ENCODE measurements around the gene VSX1. TPM values are rescaled to one million over a fixed set of nuclear protein-coding genes. Genes with fewer than 3 reads are reported as not detected.

Gene VSX1
- total RNA-seq, 1 donor from 2014 or later, result not detected

DNA sequence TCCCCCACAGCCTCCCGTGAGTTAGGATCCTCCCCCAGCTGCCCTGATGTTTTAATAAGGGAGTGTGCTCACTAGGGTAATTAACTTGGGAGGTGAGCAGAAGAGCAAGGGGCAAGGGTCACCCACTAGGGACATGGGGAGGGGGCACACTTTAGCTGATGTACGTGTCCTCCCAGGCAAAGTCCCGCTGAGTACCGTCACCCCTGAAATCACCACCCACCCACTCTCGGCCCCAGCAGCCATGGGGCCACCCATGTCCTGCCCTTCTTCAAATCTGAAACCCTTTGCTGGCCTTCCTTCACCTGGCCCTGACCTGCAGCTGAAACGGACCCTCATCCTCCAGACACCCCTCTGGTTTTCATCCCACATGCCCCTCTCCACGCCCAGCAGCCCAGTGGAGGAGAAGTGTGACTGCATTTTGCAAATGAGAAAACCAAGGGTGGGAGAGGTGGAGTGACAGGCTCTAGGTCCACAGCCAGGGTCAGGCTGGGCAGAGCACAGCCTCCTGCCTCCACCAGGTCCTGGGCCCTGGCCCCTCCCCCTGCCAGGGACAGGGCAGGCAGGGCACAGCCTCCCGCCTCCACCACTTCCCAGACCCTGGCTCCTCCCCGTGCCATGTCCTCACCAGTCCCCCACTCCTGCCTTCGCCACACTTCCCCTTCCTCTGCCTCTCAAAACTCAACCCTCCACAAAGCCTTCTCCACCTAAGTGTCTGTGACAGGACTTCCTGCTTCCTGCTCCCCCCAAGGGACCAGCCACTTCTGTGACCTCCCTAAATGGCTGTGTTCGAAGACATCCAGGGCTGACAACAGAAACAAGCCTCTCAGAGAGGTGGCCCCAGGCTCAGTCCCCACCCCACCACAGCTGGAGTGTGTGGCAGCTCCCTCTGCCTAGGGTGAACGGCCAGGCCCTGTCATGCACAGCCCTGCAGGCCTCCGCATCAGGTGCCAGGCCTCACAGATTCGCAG, 39.1 kb downstream of the VSX1 start:
- DNase-seq (ENCODE audit: low read depth), result no peak

DNA sequence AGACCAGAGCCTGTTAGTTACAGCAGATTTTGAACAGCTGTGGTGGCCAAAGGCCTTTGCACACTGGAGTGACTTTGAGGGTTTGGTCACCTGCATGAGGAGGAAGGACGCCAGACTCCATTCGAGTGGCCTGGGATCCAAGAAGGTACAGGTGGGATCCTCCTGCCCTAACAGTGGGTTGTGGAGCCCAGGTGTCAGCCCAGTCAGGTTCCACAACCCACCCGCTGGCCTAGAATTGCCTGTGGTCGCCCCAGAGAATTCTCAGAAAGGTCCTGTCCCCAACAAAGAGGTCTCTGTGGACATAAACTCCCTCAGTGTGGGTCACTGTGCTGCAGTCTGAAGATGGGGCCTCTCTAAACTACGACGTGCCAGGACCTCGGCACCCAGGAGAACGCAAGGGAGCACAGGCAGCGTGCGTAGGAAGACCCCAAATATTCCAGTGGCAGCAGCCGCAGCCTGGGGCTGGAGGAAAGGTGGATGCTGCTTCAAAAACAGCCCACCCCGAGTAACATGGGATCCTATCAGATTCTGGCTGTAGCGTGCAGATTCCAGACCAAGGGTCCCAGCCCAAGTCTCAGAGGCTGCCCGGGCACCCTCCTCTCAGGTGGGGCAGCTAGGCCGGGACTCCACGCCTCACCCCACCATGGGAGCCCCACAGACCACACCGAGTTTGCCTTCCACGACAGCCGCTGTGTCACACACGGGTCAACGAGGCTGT, 40.0 kb downstream of the VSX1 start:
- DNase-seq (ENCODE audit: low read depth), result no peak

DNA sequence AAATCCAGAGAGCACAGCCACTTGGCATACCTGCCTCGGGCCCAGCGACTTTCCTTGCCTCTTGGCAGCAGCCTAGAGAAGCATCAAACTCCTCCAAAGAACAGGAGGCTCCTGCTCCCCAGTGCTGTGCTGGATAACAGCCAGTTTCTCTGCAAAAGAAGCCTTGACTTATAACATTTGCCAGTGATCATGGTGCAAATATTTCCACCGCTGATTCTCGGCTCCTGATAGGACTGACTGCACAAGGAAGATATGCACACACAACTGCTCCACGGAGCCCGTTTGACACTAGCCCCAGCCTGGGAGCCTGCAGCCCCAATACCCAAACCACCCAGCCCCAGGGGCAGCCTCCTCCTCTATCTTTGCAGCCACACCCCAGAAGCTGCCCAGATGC, 41.5 kb downstream of the VSX1 start:
- peak; percentile 68 for DNase-seq (ENCODE audit: low read depth)

DNA sequence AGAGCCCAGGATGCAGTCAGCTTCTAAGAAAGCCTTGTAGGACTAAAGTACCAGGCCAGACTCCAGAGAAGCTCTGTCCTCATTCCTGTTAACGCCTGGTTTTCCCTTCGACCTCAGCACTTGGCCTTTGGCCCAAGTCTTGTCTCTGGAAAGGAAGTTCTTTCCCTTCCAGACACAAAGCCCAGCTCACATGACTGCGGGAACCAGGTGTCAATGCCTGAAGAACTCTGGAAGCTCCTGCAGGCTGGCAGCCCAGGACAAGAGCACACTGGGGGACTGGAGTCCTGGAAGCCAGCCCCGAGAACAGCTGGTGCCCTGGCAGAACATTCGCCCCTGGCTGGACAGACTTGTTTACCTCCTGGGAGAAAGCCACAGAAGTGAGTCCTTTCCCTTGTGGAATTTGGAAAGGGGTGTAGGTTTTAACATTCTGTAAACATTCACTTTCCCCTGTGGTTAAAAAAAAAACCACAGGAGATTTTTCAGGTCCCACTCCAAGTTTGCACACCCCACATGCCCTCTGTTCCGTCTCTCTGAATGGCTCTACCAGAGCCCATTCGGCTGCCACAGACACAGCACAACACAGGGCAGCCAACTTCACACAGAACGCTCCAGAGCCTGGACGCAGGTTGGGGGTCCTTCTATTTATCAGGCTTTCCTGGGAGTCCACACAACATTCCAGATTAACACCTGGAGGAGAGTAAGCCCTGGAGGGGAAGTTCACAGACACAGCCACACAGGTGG, 42.1 kb downstream of the VSX1 start:
- DNase-seq (ENCODE audit: low read depth), result peak; percentile 97

DNA sequence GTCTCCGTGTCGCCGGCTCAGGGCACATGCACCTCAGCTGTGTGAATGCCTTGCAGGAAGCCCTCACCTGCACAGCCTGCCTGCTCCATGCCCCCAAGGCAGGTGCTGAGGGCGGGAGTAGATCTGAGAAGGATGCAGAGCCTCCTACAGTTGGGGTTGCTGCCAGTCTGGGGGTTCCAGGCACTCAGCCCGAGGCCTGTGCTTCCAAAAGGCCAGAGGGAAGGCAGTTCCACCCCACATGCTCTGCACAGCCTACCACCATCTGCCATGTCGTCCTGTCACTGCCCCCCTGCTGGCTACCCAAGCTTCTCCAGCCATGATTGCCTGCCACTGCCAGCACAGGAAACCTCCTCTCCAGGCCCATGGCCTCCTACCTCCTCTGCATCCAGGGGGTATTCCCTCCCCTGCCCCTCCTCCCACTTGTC, 43.3 kb downstream of the VSX1 start:
- no peak for DNase-seq (ENCODE audit: low read depth)

DNA sequence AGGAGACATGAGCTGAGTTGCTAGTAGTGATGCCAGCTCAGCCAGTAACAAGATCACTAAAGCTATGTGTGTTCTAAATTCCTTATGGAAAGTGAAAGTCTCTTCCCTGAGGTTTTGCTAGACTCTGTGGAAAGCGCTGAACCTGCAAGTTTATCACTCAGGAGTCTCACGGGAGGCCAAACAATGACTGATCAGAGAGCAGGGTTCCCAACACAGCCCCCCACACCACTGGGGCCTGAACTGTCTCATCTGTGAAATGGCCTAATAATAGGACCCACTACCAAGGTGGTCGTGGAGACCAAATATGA, 43.9 kb downstream of the VSX1 start:
- no peak for DNase-seq (ENCODE audit: low read depth)

DNA sequence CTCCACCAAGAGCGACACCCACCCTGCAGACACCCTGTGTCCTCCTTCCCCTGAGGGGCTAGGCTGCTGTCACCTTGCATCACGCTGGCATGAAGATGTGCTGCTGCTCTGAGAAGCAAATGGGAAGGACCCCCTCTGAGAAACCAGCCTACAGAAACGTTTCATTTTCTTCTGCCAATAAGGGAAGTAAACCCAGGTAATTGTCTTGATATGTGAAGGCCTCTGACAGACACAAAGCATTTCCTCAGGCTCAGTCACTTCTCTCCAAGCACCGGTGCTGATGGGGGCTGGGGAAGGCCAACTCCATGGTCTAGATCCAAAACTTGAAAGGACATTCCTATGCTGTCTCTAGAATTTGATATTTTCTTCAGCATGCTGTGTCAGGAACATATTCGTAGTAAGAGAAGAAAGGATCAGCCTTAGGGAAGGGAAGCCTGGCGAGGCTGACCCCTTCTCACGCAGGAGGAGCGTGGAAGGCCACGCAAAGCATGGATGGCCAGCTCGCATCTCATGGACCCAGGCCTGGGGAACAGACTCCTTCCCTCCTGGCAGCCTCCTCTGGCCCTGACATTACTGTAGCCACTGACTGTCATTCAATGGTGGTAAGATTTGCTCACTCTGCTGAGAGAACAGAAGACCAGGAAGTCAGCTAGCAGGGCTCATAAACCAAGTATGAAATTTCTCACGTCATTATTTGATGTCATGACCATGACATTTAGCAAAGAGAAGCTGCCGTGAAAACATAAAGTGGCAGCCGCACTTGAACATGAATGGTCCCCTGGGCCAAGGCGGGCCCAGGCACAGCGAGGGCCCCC, 44.4 kb downstream of the VSX1 start:
- DNase-seq (ENCODE audit: low read depth), result no peak

DNA sequence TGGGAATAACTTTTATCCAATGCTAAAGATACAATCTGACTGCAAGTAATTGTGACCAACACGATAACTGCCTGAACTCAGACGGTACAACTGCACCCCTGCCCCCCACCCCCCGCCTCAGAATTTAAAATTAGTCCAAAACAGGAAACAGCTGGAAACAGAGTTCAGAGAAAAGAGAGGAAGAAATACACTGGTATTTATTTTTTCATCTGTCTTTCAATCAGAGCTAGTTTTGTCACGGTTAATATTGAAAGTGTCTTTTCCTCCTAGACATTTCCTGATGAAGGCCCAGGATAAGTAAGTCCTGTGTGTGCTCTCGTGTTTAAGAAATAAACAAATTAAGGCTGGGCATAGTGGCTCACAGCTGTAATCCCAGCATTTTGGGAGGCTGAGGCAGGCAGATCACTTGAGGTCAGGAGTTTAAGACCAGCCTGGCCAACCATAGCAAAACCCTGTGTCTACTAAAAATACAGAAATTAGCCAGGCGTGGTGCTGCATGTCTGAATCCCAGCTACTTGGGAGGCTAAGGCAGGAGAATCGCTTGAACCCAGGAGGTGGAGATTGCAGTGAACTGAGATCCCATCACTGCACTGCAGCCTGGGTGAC, 45.5 kb downstream of the VSX1 start:
- no peak for DNase-seq (ENCODE audit: low read depth)

DNA sequence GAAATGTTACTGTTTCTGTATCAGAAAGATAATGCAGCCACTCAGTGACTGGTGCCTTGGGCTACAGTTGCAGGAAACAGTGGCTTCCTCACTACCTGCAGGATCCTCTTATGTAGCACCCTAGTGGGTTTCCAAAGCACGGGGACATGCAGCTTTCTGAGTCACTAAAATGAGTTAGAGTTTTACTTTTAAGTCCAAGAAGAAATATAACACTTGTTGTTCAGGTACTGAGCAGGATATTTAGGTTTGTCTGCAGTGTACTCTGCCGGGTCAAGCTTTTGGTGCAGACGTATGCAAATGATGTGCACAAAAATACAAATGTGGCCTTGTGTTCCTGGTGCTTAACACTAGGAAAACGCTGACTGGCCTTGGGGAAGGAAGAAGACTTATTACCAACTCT, 46.0 kb downstream of the VSX1 start:
- no peak for DNase-seq (ENCODE audit: low read depth)

DNA sequence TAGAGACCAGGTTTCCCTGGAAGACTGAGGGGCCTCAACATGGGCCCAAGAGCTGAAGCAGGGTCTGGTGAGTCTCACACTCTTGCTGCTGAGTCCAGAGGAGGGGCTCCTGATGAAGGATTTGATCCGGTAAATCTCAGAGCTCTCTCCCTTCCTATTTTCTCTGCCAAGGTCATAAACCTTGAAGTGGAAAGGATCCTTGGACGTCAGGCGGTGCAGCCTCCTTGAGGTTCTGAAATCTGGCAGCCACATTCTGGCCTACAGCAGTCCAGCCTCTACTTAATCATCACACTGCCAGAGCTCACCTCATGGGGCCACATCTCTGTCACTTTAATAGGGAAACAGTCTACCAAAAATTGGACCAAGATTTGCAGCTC, 48.0 kb downstream of the VSX1 start:
- no peak for DNase-seq (ENCODE audit: low read depth)

DNA sequence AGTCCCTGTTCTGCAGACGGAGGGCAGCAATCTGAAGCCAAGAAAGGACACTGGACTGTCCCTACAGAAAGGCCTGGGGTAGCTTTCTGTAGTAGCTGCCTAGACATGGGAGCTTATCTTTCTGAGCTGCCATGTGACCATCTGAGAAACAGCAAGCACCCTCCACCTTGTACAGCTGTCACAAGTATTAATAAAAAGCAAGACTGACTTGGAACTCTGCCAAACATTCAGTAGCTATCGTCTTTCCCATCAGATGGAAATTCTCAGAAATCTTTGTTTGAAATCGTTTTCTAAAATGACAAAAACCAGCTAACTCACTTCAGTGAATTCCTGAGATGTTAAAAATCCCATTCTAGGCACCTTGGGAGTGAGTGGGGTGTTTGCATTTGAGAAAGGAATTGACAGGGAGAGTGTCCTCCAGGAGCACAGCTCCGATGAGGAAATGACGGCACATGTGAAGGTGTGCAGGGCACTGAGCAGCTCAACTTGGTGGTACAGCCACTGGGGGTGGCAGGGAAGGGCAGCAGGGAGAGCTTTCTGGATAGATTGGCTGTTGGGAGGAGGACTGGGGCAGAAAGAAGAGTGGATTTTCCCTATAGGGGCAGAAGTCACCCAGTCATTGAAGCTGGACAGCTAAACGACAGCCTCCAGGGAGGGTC, 48.5 kb downstream of the VSX1 start:
- DNase-seq (ENCODE audit: low read depth), result no peak

DNA sequence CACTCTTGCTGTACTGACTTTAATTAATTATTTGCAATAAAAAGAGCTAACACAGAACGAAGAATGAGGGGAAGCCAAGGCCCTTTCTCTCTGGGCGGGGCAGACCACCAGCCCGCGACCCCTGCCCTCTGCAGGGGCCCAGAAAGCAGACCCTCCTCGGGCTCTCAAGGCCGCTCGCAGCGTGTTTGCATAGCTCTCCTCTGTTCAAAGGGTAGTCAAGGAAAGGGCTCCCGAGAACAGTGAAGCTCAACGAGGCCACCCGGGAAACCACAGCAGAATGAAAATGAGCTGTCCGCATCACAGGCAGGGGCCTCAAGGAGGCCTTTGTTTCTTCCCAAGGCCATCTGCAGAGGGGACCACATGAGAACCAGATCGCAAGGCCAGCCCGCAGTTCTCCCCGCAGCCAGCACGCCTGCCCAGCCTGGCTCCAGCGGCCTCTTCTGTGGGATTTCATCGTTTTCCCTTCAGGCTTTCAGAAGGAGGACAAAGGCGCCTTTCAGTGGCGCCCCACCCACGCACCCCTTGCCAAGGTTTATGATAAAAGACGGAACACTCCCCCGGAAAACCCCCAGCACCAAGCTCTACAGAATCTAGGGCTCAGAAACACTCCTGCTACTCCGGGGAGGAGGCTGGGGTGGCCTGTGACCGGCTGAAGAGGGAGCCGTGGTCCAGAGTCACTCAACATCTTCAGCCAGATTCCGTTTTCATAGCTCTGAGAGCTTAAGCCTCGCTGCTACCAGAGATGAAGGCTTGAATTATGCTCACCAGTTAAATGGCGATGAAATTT, 49.3 kb downstream of the VSX1 start:
- no peak for DNase-seq (ENCODE audit: low read depth)

DNA sequence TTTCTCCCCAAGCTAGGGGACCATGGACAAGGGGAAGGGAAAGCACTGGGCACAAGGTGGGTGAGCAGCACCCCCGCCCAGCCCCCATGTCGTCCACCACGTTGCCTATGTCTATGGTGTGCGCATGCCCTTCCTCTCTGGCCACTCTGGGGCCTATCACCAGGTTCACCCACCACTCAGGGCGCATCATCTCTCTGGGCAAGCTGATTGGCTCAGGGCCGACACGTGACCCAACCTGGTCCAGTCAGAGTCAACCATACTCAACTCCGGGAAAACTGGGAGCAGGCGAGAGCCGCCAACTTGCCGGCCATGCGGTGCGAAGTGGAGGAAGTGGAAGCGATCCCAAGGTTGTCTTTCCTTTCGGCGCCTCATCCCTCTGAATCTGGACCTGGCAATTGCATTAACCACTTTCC, 49.9 kb downstream of the VSX1 start:
- no peak for DNase-seq (ENCODE audit: low read depth)

DNA sequence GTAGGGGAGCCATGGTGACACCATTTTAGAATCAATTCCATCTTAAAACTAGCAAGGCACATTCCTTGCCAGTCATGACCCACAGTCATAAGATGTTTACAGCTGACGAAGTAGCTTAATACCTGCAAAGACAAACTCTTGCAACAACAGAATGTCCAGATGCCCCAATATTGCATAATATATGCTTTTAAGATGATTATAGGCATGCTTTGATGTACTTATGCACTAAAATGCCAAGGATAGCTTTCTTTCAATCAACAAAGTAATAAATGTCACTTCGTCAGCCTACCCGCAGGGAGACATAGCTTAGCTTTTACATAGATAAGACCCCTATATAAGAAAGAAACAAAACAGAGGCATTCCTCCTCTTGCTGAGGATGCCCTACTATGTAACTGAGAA, 50.7 kb downstream of the VSX1 start:
- no peak for DNase-seq (ENCODE audit: low read depth)

DNA sequence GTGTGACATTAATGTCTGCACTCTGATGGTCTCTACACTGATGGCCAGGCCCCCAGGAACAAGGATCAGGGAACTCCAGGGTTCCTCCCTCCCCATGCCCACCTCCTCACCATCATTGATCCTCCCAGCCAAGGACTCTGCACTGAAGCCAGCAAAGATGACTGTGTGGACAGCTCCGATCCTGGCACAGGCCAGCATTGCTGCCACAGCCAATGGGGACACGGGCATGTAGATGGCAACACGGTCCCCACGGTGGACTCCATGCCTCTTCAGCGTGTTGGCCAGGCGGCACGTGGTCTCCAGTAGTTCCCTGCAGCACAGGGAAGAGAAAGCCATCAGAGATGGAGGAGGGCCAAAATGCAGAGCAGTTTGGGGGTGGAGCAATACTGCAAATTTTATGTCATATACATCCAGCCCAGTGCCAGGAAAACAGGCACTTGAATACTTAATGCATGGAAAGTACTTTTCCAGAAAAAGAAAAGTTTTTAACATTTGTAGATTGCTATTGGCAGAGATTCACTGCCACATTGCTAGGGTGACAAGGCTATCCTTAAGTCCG, 51.2 kb downstream of the VSX1 start:
- no peak for DNase-seq (ENCODE audit: low read depth)

DNA sequence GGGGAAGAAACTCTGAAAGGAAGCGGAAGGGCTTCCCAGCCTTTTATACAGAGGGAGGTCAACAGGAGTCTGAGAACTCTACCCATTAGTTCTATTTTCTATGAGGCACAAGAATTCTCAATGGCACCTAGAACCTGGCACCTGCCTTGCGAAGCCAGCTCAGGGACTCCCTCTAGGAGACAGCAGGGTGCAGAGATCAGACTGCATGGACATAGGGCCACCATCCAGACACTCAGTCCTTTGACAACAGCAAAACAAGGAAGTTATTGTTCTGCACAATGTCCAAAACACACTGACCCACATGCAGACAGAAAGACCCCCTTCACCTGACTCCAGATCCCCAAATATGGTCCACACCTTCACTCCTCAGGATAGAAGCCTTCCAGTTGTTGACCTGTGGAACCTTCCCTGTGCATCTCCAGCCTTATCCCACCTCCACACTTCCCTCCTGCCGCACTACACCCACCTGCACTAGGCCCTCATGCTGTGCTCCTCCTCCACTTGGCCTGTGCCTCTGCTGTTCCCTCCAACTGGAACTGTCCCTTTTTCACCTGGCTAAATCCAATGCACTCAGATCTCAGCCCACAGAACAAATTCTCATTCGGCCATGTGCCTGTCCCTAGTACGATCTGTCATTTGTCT, 51.8 kb downstream of the VSX1 start:
- no peak for DNase-seq (ENCODE audit: low read depth)

DNA sequence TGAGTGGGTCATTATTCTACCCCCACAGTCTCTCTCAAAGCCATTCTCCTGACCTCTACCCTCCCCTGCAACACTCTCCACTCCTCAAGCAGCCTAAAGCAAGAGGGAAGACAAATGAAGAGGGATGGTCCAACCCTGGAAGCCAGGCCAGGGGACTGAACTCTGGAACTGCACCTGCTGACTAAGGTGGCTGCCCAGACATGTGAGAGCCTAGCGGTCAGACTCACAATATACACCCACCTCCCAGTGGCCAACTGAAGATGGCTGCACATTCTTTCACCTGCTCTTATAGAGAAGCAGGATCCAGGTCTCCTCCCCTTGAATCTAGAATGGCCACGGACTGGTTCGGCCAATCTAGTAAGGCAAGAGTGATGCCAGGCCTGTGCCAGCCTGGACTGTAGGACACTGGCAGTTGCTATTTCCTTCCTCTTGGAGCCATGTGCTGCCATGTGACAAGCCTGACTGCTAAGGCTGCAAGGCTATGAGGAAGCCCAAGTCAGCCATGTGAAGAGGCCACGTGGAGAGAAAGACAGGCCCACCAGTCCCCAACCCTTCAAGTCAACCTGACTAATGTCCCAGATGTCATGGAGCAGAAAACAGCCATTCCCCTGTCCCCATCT, 55.8 kb downstream of the VSX1 start:
- DNase-seq (ENCODE audit: low read depth), result no peak

Measured in myocyte (in vitro differentiated cells).